ENCODE data around the gene MYOCD. TPM values are rescaled to one million over a fixed set of nuclear protein-coding genes. Genes with fewer than 3 reads are reported as not detected.

Gene MYOCD
- total RNA-seq, 2 experiments from 2014 or later: not detected

- Mint-ChIP-seq H3K9me3 (peaks cover 10% of the 10 kb centered on the region), H3K36me3 (ENCODE audit: low read depth) (no peaks in the 10 kb centered on the region), H3K27me3 (no peaks in the 10 kb centered on the region), H3K27ac (no peak overlapping the region), H3K4me1 (no peaks in the 10 kb centered on the region), H3K4me3 (no peak overlapping the region)
- POLR2A ChIA-PET: no interaction called here
- no peak for DNase-seq
- CTCF ChIA-PET: interaction anchor here (0.5 kb wide), 1 partner anchor 860 kb away, joined by 3 read pairs; no protein-coding TSS in a partner anchor
Observed at GRCh38 chr17:12765548-12765947, 99.9 kb downstream of the MYOCD start.

GRCh38 chr17:12768255-12768654 lies 102.6 kb downstream of the MYOCD start:
- no peak for DNase-seq
- no peaks in the 10 kb centered on the region for H3K36me3 Mint-ChIP-seq (ENCODE audit: low read depth)
- no peaks in the 10 kb centered on the region for H3K4me1 Mint-ChIP-seq
- H3K4me3 Mint-ChIP-seq: no peak overlapping the region
- no peaks in the 10 kb centered on the region for H3K27me3 Mint-ChIP-seq
- ChIA-PET CTCF (no interaction called here), POLR2A (no interaction called here)
- peaks cover 7% of the 10 kb centered on the region for H3K9me3 Mint-ChIP-seq
- H3K27ac Mint-ChIP-seq: no peak overlapping the region

- no peak overlapping the region for H3K27ac Mint-ChIP-seq
- H3K4me3 Mint-ChIP-seq: no peak overlapping the region
- no peaks in the 10 kb centered on the region for H3K4me1 Mint-ChIP-seq
- no peaks in the 10 kb centered on the region for H3K27me3 Mint-ChIP-seq
- H3K9me3 Mint-ChIP-seq: peaks cover 7% of the 10 kb centered on the region
- H3K36me3 Mint-ChIP-seq (ENCODE audit: low read depth): no peaks in the 10 kb centered on the region
- POLR2A ChIA-PET: no interaction called here
- CTCF ChIA-PET: interaction anchor here (1.3 kb wide), 1 partner anchor 12 kb away, joined by 3 read pairs; no protein-coding TSS in a partner anchor
- DNase-seq: no peak
Observed at GRCh38 chr17:12769981-12770380, 104.3 kb downstream of the MYOCD start.

- peaks cover 7% of the 10 kb centered on the region for H3K9me3 Mint-ChIP-seq
- no peaks in the 10 kb centered on the region for H3K36me3 Mint-ChIP-seq (ENCODE audit: low read depth)
- ChIA-PET POLR2A (no interaction called here), CTCF (no interaction called here)
- H3K27ac Mint-ChIP-seq: no peak overlapping the region
- no peaks in the 10 kb centered on the region for H3K4me1 Mint-ChIP-seq
- no peak for DNase-seq
- no peak overlapping the region for H3K4me3 Mint-ChIP-seq
- no peaks in the 10 kb centered on the region for H3K27me3 Mint-ChIP-seq
Observed at GRCh38 chr17:12773153-12773552, 107.5 kb downstream of the MYOCD start.

GRCh38 chr17:12789075-12789480 lies 123.4 kb downstream of the MYOCD start:
- Mint-ChIP-seq H3K36me3 (ENCODE audit: low read depth) (no peaks in the 10 kb centered on the region), H3K4me1 (peaks cover 5% of the 10 kb centered on the region), H3K4me3 (peak overlapping the region; percentile 49), H3K27me3 (peaks cover 19% of the 10 kb centered on the region), H3K27ac (no peak overlapping the region), H3K9me3 (no peaks in the 10 kb centered on the region)
- DNase-seq: no peak
- CTCF ChIA-PET: no interaction called here
- POLR2A ChIA-PET: no interaction called here

- no peak within 1 kb of the TSS for H3K27ac Mint-ChIP-seq
- peaks cover 5% of the 10 kb centered on the region for H3K4me1 Mint-ChIP-seq
- no peaks in the 10 kb centered on the region for H3K9me3 Mint-ChIP-seq
- ChIA-PET POLR2A (no interaction called here), CTCF (no interaction called here)
- H3K4me3 Mint-ChIP-seq: peak within 1 kb of the TSS; percentile 52
- peaks cover 19% of the 10 kb centered on the region for H3K27me3 Mint-ChIP-seq
- H3K36me3 Mint-ChIP-seq (ENCODE audit: low read depth): no peaks in the 10 kb centered on the region
- DNase-seq: peak; percentile 5
Observed at GRCh38 chr17:12789481-12790248, 124.0 kb downstream of the MYOCD start, which contains the start of gene ARHGAP44. Gene ARHGAP44, plus strand, starts transcription at chr17:12789498. Its CDS starts 341 bp downstream, at chr17:12789839.

- CTCF ChIA-PET: no interaction called here
Observed at GRCh38 chr17:12790249-12791106, 124.8 kb downstream of the MYOCD start.

GRCh38 chr17:12794919-12795532 lies 129.3 kb downstream of the MYOCD start:
- peaks cover 4% of the 10 kb centered on the region for H3K4me1 Mint-ChIP-seq

More at GRCh38 chr17:12790249-12791106, 124.8 kb downstream of the MYOCD start:
- Mint-ChIP-seq H3K36me3 (ENCODE audit: low read depth) (no peaks in the 10 kb centered on the region), H3K27ac (no peak overlapping the region), H3K27me3 (peaks cover 18% of the 10 kb centered on the region), H3K9me3 (no peaks in the 10 kb centered on the region), H3K4me3 (peak overlapping the region; percentile 52), H3K4me1 (peaks cover 5% of the 10 kb centered on the region)
- POLR2A ChIA-PET: no interaction called here
- no peak for DNase-seq

GRCh38 chr17:12800855-12801365 lies 135.2 kb downstream of the MYOCD start:
- ChIA-PET CTCF (no interaction called here), POLR2A (no interaction called here)
- H3K27me3 Mint-ChIP-seq: no peaks in the 10 kb centered on the region
- no peak overlapping the region for H3K27ac Mint-ChIP-seq
- no peak overlapping the region for H3K4me3 Mint-ChIP-seq
- H3K4me1 Mint-ChIP-seq: no peaks in the 10 kb centered on the region
- H3K36me3 Mint-ChIP-seq (ENCODE audit: low read depth): no peaks in the 10 kb centered on the region
- no peak for DNase-seq
- H3K9me3 Mint-ChIP-seq: peaks cover 23% of the 10 kb centered on the region

More at GRCh38 chr17:12794919-12795532, 129.3 kb downstream of the MYOCD start:
- Mint-ChIP-seq H3K9me3 (peaks cover 5% of the 10 kb centered on the region), H3K36me3 (ENCODE audit: low read depth) (no peaks in the 10 kb centered on the region), H3K27ac (no peak overlapping the region), H3K4me3 (no peak overlapping the region), H3K27me3 (peaks cover 8% of the 10 kb centered on the region)
- ChIA-PET CTCF (no interaction called here), POLR2A (no interaction called here)
- DNase-seq: no peak

- no peaks in the 10 kb centered on the region for H3K4me1 Mint-ChIP-seq
- no peak overlapping the region for H3K4me3 Mint-ChIP-seq
- H3K27me3 Mint-ChIP-seq: no peaks in the 10 kb centered on the region
- DNase-seq: no peak
- peaks cover 27% of the 10 kb centered on the region for H3K9me3 Mint-ChIP-seq
- H3K27ac Mint-ChIP-seq: no peak overlapping the region
- ChIA-PET CTCF (no interaction called here), POLR2A (no interaction called here)
- no peaks in the 10 kb centered on the region for H3K36me3 Mint-ChIP-seq (ENCODE audit: low read depth)
Observed at GRCh38 chr17:12806630-12807029, 140.9 kb downstream of the MYOCD start.

- H3K9me3 Mint-ChIP-seq: peaks cover 25% of the 10 kb centered on the region
- H3K27me3 Mint-ChIP-seq: no peaks in the 10 kb centered on the region
- H3K4me1 Mint-ChIP-seq: no peaks in the 10 kb centered on the region
- no peaks in the 10 kb centered on the region for H3K36me3 Mint-ChIP-seq (ENCODE audit: low read depth)
- ChIA-PET POLR2A (no interaction called here), CTCF (no interaction called here)
- H3K27ac Mint-ChIP-seq: no peak overlapping the region
- H3K4me3 Mint-ChIP-seq: no peak overlapping the region
- DNase-seq: no peak
Observed at GRCh38 chr17:12808723-12809122, 143.0 kb downstream of the MYOCD start.

GRCh38 chr17:12812877-12813276 lies 147.2 kb downstream of the MYOCD start:
- DNase-seq: no peak
- Mint-ChIP-seq H3K4me1 (no peaks in the 10 kb centered on the region), H3K27ac (no peak overlapping the region), H3K27me3 (no peaks in the 10 kb centered on the region), H3K9me3 (peaks cover 18% of the 10 kb centered on the region), H3K36me3 (ENCODE audit: low read depth) (no peaks in the 10 kb centered on the region), H3K4me3 (no peak overlapping the region)
- CTCF ChIA-PET: no interaction called here
- POLR2A ChIA-PET: no interaction called here

- no peaks in the 10 kb centered on the region for H3K27me3 Mint-ChIP-seq
- H3K4me1 Mint-ChIP-seq: no peaks in the 10 kb centered on the region
- POLR2A ChIA-PET: no interaction called here
- H3K36me3 Mint-ChIP-seq (ENCODE audit: low read depth): no peaks in the 10 kb centered on the region
- H3K4me3 Mint-ChIP-seq: no peak overlapping the region
- no peak for DNase-seq
- peaks cover 17% of the 10 kb centered on the region for H3K9me3 Mint-ChIP-seq
- no peak overlapping the region for H3K27ac Mint-ChIP-seq
- CTCF ChIA-PET: no interaction called here
Observed at GRCh38 chr17:12813664-12814063, 148.0 kb downstream of the MYOCD start.

Measured in activated CD4-positive, alpha-beta T cell treated with anti-CD3 and anti-CD28 coated beads, Interleukin-2, amount 10 ng/mL, durations not matched to agents 7 days and 5 days (primary cell).